C4-2B (cell line): ENCODE results near the gene WDSUB1.

Experiments used
- CTCF ChIP-seq: fragments of 450-650 bp; conservative IDR thresholded peaks from 2 replicates; pipeline ENCODE4 v1.5.1; 2017; ENCODE audit warnings: mild to moderate bottlenecking
- ZFX ChIP-seq: fragments of 450-650 bp; IDR thresholded peaks from 2 replicates; pipeline ENCODE4 v1.6.1; 2017

GRCh38 chr2:159195697-159196096, 90.8 kb downstream of the WDSUB1 start:
- TF ChIP-seq CTCF (no peak), ZFX (no peak)
